ENCODE data around the gene TCIRG1.

TCIRG1 gene

DNA sequence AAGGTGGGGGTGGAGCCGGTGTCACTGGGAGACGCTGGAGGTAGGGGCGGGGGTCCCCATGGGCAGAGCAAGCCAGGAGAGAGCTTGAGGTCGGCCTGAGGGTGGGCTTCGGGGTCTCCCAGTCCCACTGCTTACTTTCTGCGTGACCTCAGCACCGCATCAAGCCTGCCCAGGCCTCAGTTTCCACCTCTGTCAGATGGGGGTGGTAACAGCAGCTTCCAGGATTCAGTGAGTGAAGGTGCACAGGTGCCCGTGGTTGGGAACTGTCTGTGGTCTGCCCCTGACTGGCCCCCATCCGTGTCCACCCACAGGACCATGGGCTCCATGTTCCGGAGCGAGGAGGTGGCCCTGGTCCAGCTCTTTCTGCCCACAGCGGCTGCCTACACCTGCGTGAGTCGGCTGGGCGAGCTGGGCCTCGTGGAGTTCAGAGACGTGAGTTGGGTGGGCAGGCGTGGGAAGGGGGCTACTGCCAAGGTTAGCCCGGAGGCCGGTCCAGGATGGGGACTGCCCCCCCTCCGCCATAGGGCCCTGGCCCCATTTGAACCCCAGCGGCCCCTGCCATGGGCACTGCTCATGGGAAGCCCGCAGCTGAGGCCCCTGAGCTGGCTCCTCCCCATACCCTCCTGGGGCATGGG lies 2.2 kb downstream of the TCIRG1 start:
- peaks cover 69% of the 10 kb centered on the region for H3K79me2 ChIP-seq (ENCODE audit: low read length)
- H3K9ac ChIP-seq (ENCODE audit: low read length), result peak overlapping the region; percentile 84
- no peaks in the 10 kb centered on the region; the same call in 1 of the 2 replicates for H3K36me3 ChIP-seq (replicated peaks; ENCODE audit: insufficient read depth, low read length)
- H2AFZ ChIP-seq (ENCODE audit: low read length), result no peak overlapping the region
- H3K4me3 ChIP-seq (ENCODE audit: low read length), result peak overlapping the region; percentile 89
- DNase-seq, result no peak
- H3K27me3 ChIP-seq (replicated peaks; ENCODE audit: insufficient read depth, low read length), result no peaks in the 10 kb centered on the region
- peak overlapping the region; percentile 76; the same call in 1 of the 2 replicates for H3K27ac ChIP-seq (ENCODE audit: low read length)
- no peaks in the 10 kb centered on the region for H3K9me3 ChIP-seq (replicated peaks; ENCODE audit: insufficient read depth, low read length)
- H3K9me2 ChIP-seq (replicated peaks; ENCODE audit: insufficient read depth, low read length), result no peaks in the 10 kb centered on the region
- H3K4me2 ChIP-seq (ENCODE audit: low read depth, low read length), result peak overlapping the region; percentile 95
- H4K20me1 ChIP-seq (ENCODE audit: insufficient read depth, low read length), result peaks cover 5% of the 10 kb centered on the region; the same call in 1 of the 2 replicates
- H3K4me1 ChIP-seq (ENCODE audit: low read length), result peaks cover 16% of the 10 kb centered on the region
- no peak for TF ChIP-seq EZH2 (optimal IDR thresholded peaks at IDR 0.05; ENCODE audit: low read depth, low read length)
- TF ChIP-seq EZH2phosphoT487 (IDR thresholded peaks at IDR 0.05; ENCODE audit: low read length), result no peak
- TF ChIP-seq, protein P1, sequence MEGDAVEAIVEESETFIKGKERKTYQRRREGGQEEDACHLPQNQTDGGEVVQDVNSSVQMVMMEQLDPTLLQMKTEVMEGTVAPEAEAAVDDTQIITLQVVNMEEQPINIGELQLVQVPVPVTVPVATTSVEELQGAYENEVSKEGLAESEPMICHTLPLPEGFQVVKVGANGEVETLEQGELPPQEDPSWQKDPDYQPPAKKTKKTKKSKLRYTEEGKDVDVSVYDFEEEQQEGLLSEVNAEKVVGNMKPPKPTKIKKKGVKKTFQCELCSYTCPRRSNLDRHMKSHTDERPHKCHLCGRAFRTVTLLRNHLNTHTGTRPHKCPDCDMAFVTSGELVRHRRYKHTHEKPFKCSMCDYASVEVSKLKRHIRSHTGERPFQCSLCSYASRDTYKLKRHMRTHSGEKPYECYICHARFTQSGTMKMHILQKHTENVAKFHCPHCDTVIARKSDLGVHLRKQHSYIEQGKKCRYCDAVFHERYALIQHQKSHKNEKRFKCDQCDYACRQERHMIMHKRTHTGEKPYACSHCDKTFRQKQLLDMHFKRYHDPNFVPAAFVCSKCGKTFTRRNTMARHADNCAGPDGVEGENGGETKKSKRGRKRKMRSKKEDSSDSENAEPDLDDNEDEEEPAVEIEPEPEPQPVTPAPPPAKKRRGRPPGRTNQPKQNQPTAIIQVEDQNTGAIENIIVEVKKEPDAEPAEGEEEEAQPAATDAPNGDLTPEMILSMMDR (IDR thresholded peaks at IDR 0.05; ENCODE audit: low read length), result no peak
- peaks cover 27% of the 10 kb centered on the region; the same call in 1 of the 2 replicates for H3F3A ChIP-seq (ENCODE audit: insufficient read depth, low read length)

GRCh38 chr11:68041617-68042218 lies 2.9 kb downstream of the TCIRG1 start:
- peaks cover 69% of the 10 kb centered on the region for H3K79me2 ChIP-seq (ENCODE audit: low read length)
- H3K36me3 ChIP-seq (replicated peaks; ENCODE audit: insufficient read depth, low read length), result no peaks in the 10 kb centered on the region; the same call in 1 of the 2 replicates

DNA sequence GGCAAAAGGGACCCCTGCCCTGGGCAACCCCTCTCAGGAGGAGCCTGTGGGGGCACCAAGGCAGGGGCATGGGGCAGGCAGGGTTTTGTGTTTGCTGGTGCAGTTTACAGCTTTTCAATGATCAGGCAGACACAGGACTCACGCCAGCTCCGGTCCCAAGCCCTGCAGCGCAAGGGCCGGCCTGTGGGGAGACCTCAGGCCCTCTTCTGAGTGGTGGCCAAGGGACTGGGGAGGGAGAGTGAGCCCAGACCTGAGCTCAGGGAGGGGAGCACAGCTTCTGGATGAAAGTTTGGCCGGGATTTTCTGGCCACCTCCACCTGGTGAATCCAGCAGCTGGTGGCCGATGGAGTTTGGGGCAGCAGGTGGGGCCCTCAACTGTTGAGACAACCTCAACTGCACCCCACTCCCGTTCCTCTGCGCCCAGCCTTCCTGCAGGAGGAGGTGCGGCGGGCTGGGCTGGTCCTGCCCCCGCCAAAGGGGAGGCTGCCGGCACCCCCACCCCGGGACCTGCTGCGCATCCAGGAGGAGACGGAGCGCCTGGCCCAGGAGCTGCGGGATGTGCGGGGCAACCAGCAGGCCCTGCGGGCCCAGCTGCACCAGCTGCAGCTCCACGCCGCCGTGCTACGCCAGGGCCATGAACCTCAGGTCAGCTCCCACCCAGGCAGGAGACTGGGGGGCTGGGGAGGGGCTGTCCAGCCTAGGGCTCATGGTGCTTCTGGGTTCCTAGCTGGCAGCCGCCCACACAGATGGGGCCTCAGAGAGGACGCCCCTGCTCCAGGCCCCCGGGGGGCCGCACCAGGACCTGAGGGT lies 3.6 kb downstream of the TCIRG1 start:
- Histone ChIP-seq H3K4me1 (ENCODE audit: low read length) (peaks cover 16% of the 10 kb centered on the region), H3K9me3 (replicated peaks; ENCODE audit: insufficient read depth, low read length) (no peaks in the 10 kb centered on the region), H2AFZ (ENCODE audit: low read length) (no peak overlapping the region), H3F3A (ENCODE audit: insufficient read depth, low read length) (peaks cover 20% of the 10 kb centered on the region; the same call in 1 of the 2 replicates), H4K20me1 (ENCODE audit: insufficient read depth, low read length) (peaks cover 5% of the 10 kb centered on the region; the same call in 1 of the 2 replicates), H3K27me3 (replicated peaks; ENCODE audit: insufficient read depth, low read length) (no peaks in the 10 kb centered on the region), H3K4me2 (ENCODE audit: low read depth, low read length) (no peak overlapping the region), H3K79me2 (ENCODE audit: low read length) (peaks cover 69% of the 10 kb centered on the region), H3K27ac (ENCODE audit: low read length) (no peak overlapping the region), H3K9me2 (replicated peaks; ENCODE audit: insufficient read depth, low read length) (no peaks in the 10 kb centered on the region), H3K36me3 (replicated peaks; ENCODE audit: insufficient read depth, low read length) (no peaks in the 10 kb centered on the region; the same call in 1 of the 2 replicates), H3K4me3 (ENCODE audit: low read length) (no peak overlapping the region), H3K9ac (ENCODE audit: low read length) (no peak overlapping the region)
- DNase-seq, result no peak
- no peak for TF ChIP-seq EZH2phosphoT487 (IDR thresholded peaks at IDR 0.05; ENCODE audit: low read length)
- no peak for TF ChIP-seq EZH2 (optimal IDR thresholded peaks at IDR 0.05; ENCODE audit: low read depth, low read length)
- TF ChIP-seq, protein P1 (IDR thresholded peaks at IDR 0.05; ENCODE audit: low read length), result no peak

More at GRCh38 chr11:68041617-68042218, 2.9 kb downstream of the TCIRG1 start:
- H3K27me3 ChIP-seq (replicated peaks; ENCODE audit: insufficient read depth, low read length), result no peaks in the 10 kb centered on the region
- no peak for TF ChIP-seq EZH2phosphoT487 (IDR thresholded peaks at IDR 0.05; ENCODE audit: low read length)
- no peak overlapping the region for H3K9ac ChIP-seq (ENCODE audit: low read length)
- H3F3A ChIP-seq (ENCODE audit: insufficient read depth, low read length), result peaks cover 27% of the 10 kb centered on the region; the same call in 1 of the 2 replicates
- peak overlapping the region; percentile 95; the same call in 1 of the 2 replicates for H3K4me2 ChIP-seq (ENCODE audit: low read depth, low read length)
- H4K20me1 ChIP-seq (ENCODE audit: insufficient read depth, low read length), result peaks cover 5% of the 10 kb centered on the region; the same call in 1 of the 2 replicates
- H3K27ac ChIP-seq (ENCODE audit: low read length), result no peak overlapping the region
- no peaks in the 10 kb centered on the region for H3K9me2 ChIP-seq (replicated peaks; ENCODE audit: insufficient read depth, low read length)
- no peak overlapping the region for H2AFZ ChIP-seq (ENCODE audit: low read length)
- H3K9me3 ChIP-seq (replicated peaks; ENCODE audit: insufficient read depth, low read length), result no peaks in the 10 kb centered on the region
- peaks cover 16% of the 10 kb centered on the region for H3K4me1 ChIP-seq (ENCODE audit: low read length)
- no peak for DNase-seq
- 0 out of 2 replicates have a peak overlapping the region, but pooled peaks have one; percentile 89 for H3K4me3 ChIP-seq (ENCODE audit: low read length)
